HEK293 (cell line): Measurements from ENCODE around the gene RAB1B.
A peak's percentile ranks its signal among the peaks of the same experiment; 100 is the strongest.

Experiments
- CTCF ChIA-PET: fragments of 350-600 bp; formaldehyde crosslinking; extraction: SDS; loops from one replicate; lab custom pipeline; 2021; ENCODE audit warnings: antibody characterized with exemption; lab: Yijun Ruan, JAX
- POLR2A ChIA-PET: fragments of 300-600 bp; formaldehyde crosslinking; extraction: SDS; loops from one replicate; lab custom pipeline; 2020; ENCODE audit warnings: antibody characterized with exemption, inconsistent platforms; lab: Yijun Ruan, JAX
- H3K27ac ChIP-seq: fragments of 200-500 bp; sonication (Bioruptor generic); 2 replicates; pipeline ENCODE4 v1.5.1; 2014; ENCODE audit warnings: low read depth, low read length, control low read depth, inconsistent platforms; ENCODE audit errors: extremely low read depth
- H3K36me3 ChIP-seq, 2 experiments: fragments of 200-500 bp in 1 of 2; sonication (Bioruptor generic) in 1 of 2; 1 replicate in 1 of 2; 2 replicates in 1 of 2; pipeline ENCODE4 v1.5.1; 2014 to 2017; ENCODE audit warnings: inconsistent platforms in 2 of 2, low read length in 2 of 2; ENCODE audit not compliant: control insufficient read depth in 2 of 2, insufficient read depth in 1 of 2
- H3K4me1 ChIP-seq: fragments of 200-500 bp; sonication (Bioruptor generic); 2 replicates; pipeline ENCODE4 v1.5.1; 2014; ENCODE audit warnings: mild to moderate bottlenecking, low read length, inconsistent platforms; ENCODE audit not compliant: control insufficient read depth, insufficient read depth
- H3K4me3 ChIP-seq: 2 replicates; pipeline ENCODE4 v1.5.1; 2011; ENCODE audit warnings: low read depth, mild to moderate bottlenecking, control low read depth, low read length, moderate library complexity
- H3K9me3 ChIP-seq: fragments of 200-500 bp; sonication (Bioruptor generic); 2 replicates; pipeline ENCODE4 v1.5.1; 2014; ENCODE audit warnings: low read depth, low read length, inconsistent platforms; ENCODE audit not compliant: control insufficient read depth, insufficient read depth
- BCL11A ChIP-seq: fragments of 450-650 bp; formaldehyde crosslinking; IDR thresholded peaks from 2 replicates; pipeline ENCODE4 v1.5.1; 2016; ENCODE audit warnings: low read depth, missing biosample characterization, missing genetic modification characterization
- EGR2 ChIP-seq: fragments of 450-650 bp; formaldehyde crosslinking; IDR thresholded peaks from 2 replicates; pipeline ENCODE4 v1.5.1; 2016; ENCODE audit warnings: low read depth, missing biosample characterization, missing genetic modification characterization
- HIC1 ChIP-seq: fragments of 450-650 bp; formaldehyde crosslinking; IDR thresholded peaks from 2 replicates; pipeline ENCODE4 v1.5.1; 2016; ENCODE audit warnings: missing biosample characterization, missing genetic modification characterization
- HOXD13 ChIP-seq: sonication (generic); formaldehyde crosslinking; IDR thresholded peaks from 2 replicates; pipeline ENCODE4 v1.8.0; 2022; ENCODE audit warnings: missing genetic modification reagents, borderline replicate concordance
- KLF16 ChIP-seq: fragments of 450-650 bp; formaldehyde crosslinking; IDR thresholded peaks from 2 replicates; pipeline ENCODE4 v1.5.1; 2017; ENCODE audit warnings: missing biosample characterization, missing genetic modification characterization
- KLF8 ChIP-seq: fragments of 450-650 bp; formaldehyde crosslinking; IDR thresholded peaks from 2 replicates; pipeline ENCODE4 v1.5.1; 2016; ENCODE audit warnings: missing biosample characterization, missing genetic modification characterization
- PRDM10 ChIP-seq: fragments of 450-650 bp; formaldehyde crosslinking; IDR thresholded peaks from 2 replicates; pipeline ENCODE4 v1.5.1; 2016; ENCODE audit warnings: missing biosample characterization, missing genetic modification characterization
- ZBTB10 ChIP-seq: fragments of 450-650 bp; formaldehyde crosslinking; IDR thresholded peaks from 2 replicates; pipeline ENCODE4 v1.5.1; 2016; ENCODE audit warnings: missing biosample characterization, missing genetic modification characterization
- ZBTB17 ChIP-seq: fragments of 450-650 bp; formaldehyde crosslinking; IDR thresholded peaks from 2 replicates; pipeline ENCODE4 v1.5.1; 2016; ENCODE audit warnings: missing biosample characterization, missing genetic modification characterization
- ZFHX2 ChIP-seq: fragments of 450-650 bp; formaldehyde crosslinking; conservative IDR thresholded peaks from 2 replicates; pipeline ENCODE4 v1.5.1; 2016; ENCODE audit warnings: missing biosample characterization, missing genetic modification characterization
- ZNF138 ChIP-seq: fragments of 450-650 bp; formaldehyde crosslinking; IDR thresholded peaks from 2 replicates; pipeline ENCODE4 v1.5.1; 2016; ENCODE audit warnings: missing biosample characterization, missing genetic modification characterization, borderline replicate concordance
- ZNF146 ChIP-seq: fragments of 450-650 bp; formaldehyde crosslinking; IDR thresholded peaks from 2 replicates; pipeline ENCODE4 v1.5.1; 2016; ENCODE audit warnings: missing biosample characterization, missing genetic modification characterization
- ZNF169 ChIP-seq: fragments of 450-650 bp; formaldehyde crosslinking; IDR thresholded peaks from 2 replicates; pipeline ENCODE4 v1.5.1; 2016; ENCODE audit warnings: missing biosample characterization, missing genetic modification characterization
- ZNF223 ChIP-seq: fragments of 450-650 bp; formaldehyde crosslinking; IDR thresholded peaks from 2 replicates; pipeline ENCODE4 v1.5.1; 2016; ENCODE audit warnings: missing biosample characterization, missing genetic modification characterization
- ZNF423 ChIP-seq: fragments of 450-650 bp; formaldehyde crosslinking; IDR thresholded peaks from 2 replicates; pipeline ENCODE4 v1.5.1; 2016; ENCODE audit warnings: missing biosample characterization, missing genetic modification characterization
- ZNF426 ChIP-seq: fragments of 450-650 bp; formaldehyde crosslinking; IDR thresholded peaks from 2 replicates; pipeline ENCODE4 v1.5.1; 2017; ENCODE audit warnings: missing biosample characterization, missing genetic modification characterization, mild to moderate bottlenecking, inconsistent platforms, moderate library complexity
- ZNF510 ChIP-seq: fragments of 450-650 bp; formaldehyde crosslinking; IDR thresholded peaks from 2 replicates; pipeline ENCODE4 v1.5.1; 2018; ENCODE audit warnings: mild to moderate bottlenecking, missing genetic modification characterization, missing biosample characterization; ENCODE audit not compliant: insufficient replicate concordance
- ZNF530 ChIP-seq: fragments of 450-650 bp; formaldehyde crosslinking; IDR thresholded peaks from 2 replicates; pipeline ENCODE4 v1.5.1; 2016; ENCODE audit warnings: low read depth, missing biosample characterization, missing genetic modification characterization
- ZNF626 ChIP-seq: fragments of 450-650 bp; sonication (Bioruptor Pico); formaldehyde crosslinking; IDR thresholded peaks from 2 replicates; pipeline ENCODE4 v1.5.1; 2018; ENCODE audit warnings: missing biosample characterization, missing genetic modification characterization, inconsistent platforms
- ZNF658 ChIP-seq: fragments of 450-650 bp; formaldehyde crosslinking; IDR thresholded peaks from 2 replicates; pipeline ENCODE4; 2016; ENCODE audit warnings: missing biosample characterization, missing genetic modification characterization
- ZNF707 ChIP-seq: fragments of 450-650 bp; formaldehyde crosslinking; IDR thresholded peaks from 2 replicates; pipeline ENCODE4 v1.5.1; 2016; ENCODE audit warnings: missing biosample characterization, missing genetic modification characterization

The RAB1B gene

GRCh38 chr11:66268244-66268951 lies at the start of gene RAB1B (continued):
- peak; percentile 90 for TF ChIP-seq PRDM10
- peak; percentile 85 for TF ChIP-seq ZBTB17 (tag by site-specific recombination)
- no peak for TF ChIP-seq ZNF658 (tag by site-specific recombination)
- no peak for TF ChIP-seq ZNF530
- peak; percentile 75 for TF ChIP-seq ZBTB10 (tag by site-specific recombination)
- 0 out of 2 replicates have a peak, but pooled peaks have one; percentile 44 for TF ChIP-seq KLF16 (tag by site-specific recombination)
- no peak for TF ChIP-seq ZNF626
- TF ChIP-seq ZFHX2 (tag by site-specific recombination), result peak; percentile 73
- no peak for TF ChIP-seq ZNF223 (tag by site-specific recombination)
- TF ChIP-seq ZNF707 (tag by site-specific recombination), result no peak
- TF ChIP-seq KLF8 (tag by site-specific recombination), result peak; percentile 34; the same call in 1 of the 2 replicates
- TF ChIP-seq HOXD13 (CRISPR knock-in tag), result no peak

- ChIA-PET POLR2A (no interaction called here), CTCF (interaction anchor here (0.8 to 2.4 kb wide), 3 partner anchors 39 to 64 kb away, joined by 4 to 6 read pairs (median 4); no protein-coding TSS in a partner anchor)
- no peaks in the 10 kb centered on the region for H3K9me3 ChIP-seq
- no peaks in the 10 kb centered on the region for H3K4me1 ChIP-seq
- H3K4me3 ChIP-seq, result no peak overlapping the region
- no peak overlapping the region for H3K27ac ChIP-seq
- H3K36me3 ChIP-seq, result peaks cover 0 to 55% of the 10 kb centered on the region in 2 experiments; a peak in 1 of 3 replicates
- TF ChIP-seq ZNF146 (tag by site-specific recombination), result no peak
Observed at GRCh38 chr11:66218846-66219620, 49.4 kb upstream of the RAB1B start.

GRCh38 chr11:66219846-66220565 lies 48.4 kb upstream of the RAB1B start:
- H3K9me3 ChIP-seq, result no peaks in the 10 kb centered on the region
- POLR2A ChIA-PET, result no interaction called here
- no peak for TF ChIP-seq HIC1
- no peak for TF ChIP-seq ZNF658 (tag by site-specific recombination)
- no peak for TF ChIP-seq ZNF169 (tag by site-specific recombination)
- TF ChIP-seq ZNF426, result no peak
- no peak for TF ChIP-seq ZNF138 (tag by site-specific recombination)
- TF ChIP-seq ZNF423 (tag by site-specific recombination), result no peak
- no peak for TF ChIP-seq EGR2 (tag by site-specific recombination)
- TF ChIP-seq ZNF510 (tag by site-specific recombination), result no peak
- no peak for TF ChIP-seq BCL11A (tag by site-specific recombination)
- no peak overlapping the region for H3K4me3 ChIP-seq
- no peaks in the 10 kb centered on the region for H3K4me1 ChIP-seq
- CTCF ChIA-PET, result interaction anchor here (0.6 to 2.4 kb wide), 7 partner anchors 14 to 1557 kb away, joined by 3 to 6 read pairs (median 4); no protein-coding TSS in a partner anchor
- H3K27ac ChIP-seq, result no peak overlapping the region
- peaks cover 0 to 64% of the 10 kb centered on the region in 2 experiments; a peak in 1 of 3 replicates for H3K36me3 ChIP-seq
